Measurements from ENCODE around the gene NRXN3.

Gene NRXN3

DNA sequence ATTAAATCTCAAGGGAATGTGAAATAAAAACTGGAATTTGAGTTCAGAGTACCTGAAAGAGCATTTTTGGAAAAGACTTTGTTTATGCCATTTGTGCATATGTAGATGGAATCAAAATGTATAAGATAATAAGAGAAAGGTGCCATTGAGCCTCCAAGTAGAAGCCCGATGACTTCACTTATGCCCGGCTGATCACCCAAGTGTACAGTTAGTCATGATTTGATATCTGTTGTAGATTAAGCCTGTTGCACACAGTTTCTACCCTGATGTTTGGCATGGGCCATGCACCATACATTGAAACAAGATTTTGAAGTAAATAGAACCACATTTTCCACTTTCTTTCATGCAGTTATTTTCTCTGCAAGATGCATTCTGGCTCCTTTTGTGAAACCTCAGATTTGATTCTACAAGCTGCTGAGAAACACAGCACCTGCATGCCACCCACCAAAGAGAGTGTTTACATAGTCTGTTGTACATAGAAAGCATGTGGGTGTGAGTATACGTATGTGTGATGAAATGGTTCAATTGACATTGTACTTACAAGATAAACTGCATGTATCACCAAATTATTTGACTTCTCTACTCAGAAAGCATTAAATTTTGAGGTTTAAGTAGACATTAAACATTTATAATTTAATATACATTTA is 1268.6 kb downstream of the NRXN3 start:
- Histone ChIP-seq H3K4me3 (ENCODE audit: insufficient read depth, low read depth, low read length, poor library complexity, severe bottlenecking) (no peak overlapping the region), H3K27me3 (replicated peaks; ENCODE audit: control insufficient read depth, insufficient read depth, low read length, poor library complexity, severe bottlenecking) (no peaks in the 10 kb centered on the region), H3K4me1 (ENCODE audit: control insufficient read depth, insufficient read depth, low read length, poor library complexity, severe bottlenecking) (no peaks in the 10 kb centered on the region), H3K36me3 (ENCODE audit: control insufficient read depth, insufficient read depth, low read length) (no peaks in the 10 kb centered on the region), H3K27ac (ENCODE audit: insufficient read depth, low read length, poor library complexity, severe bottlenecking) (no peak overlapping the region), H3K9me3 (ENCODE audit: control insufficient read depth, low read length) (no peaks in the 10 kb centered on the region)
- no peak for DNase-seq

DNA sequence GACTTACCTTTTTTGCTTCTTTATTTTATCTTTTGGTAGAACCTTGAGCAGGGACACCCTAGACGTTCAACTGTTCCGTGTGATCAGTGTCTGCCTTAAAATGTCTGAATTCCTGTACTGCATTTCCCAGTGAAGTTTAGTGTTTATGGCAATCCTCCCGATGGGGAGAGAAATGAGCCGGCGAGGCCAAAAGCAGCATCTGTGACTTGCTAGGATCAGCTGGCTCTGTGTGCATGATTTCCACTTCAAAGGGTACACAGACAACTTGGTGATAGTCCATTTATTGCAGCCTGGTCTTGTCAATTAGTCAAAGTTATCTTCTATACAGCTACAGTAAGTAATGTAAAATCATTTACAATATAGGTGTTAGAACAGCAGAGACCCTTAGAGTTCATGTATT is 1272.6 kb downstream of the NRXN3 start:
- no peaks in the 10 kb centered on the region for H3K36me3 ChIP-seq (ENCODE audit: control insufficient read depth, insufficient read depth, low read length)
- DNase-seq, result no peak
- H3K27me3 ChIP-seq (replicated peaks; ENCODE audit: control insufficient read depth, insufficient read depth, low read length, poor library complexity, severe bottlenecking), result no peaks in the 10 kb centered on the region
- H3K9me3 ChIP-seq (ENCODE audit: control insufficient read depth, low read length), result no peaks in the 10 kb centered on the region
- no peaks in the 10 kb centered on the region for H3K4me1 ChIP-seq (ENCODE audit: control insufficient read depth, insufficient read depth, low read length, poor library complexity, severe bottlenecking)
- no peak overlapping the region for H3K27ac ChIP-seq (ENCODE audit: insufficient read depth, low read length, poor library complexity, severe bottlenecking)
- H3K4me3 ChIP-seq (ENCODE audit: insufficient read depth, low read depth, low read length, poor library complexity, severe bottlenecking), result no peak overlapping the region

DNA sequence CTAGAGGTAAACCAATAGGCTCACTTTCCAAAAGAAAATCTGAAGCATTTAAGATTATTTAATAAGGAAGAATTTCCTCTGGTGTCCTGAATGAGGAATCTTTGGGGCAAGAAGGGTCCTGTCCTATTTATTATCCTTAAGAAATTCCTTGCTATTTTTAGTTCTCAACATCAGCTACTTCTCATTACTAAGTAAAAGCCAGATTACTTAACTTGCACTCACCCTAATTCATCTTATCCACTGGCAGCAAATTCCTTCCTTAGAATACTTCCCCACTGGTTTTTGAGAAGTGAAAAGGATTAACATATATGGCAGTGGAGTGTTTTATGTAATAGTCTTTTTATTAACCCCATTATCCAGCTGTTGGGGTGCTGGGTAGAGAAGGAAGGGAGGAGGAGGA is 1273.4 kb downstream of the NRXN3 start:
- Histone ChIP-seq H3K9me3 (ENCODE audit: control insufficient read depth, low read length) (no peaks in the 10 kb centered on the region), H3K4me1 (ENCODE audit: control insufficient read depth, insufficient read depth, low read length, poor library complexity, severe bottlenecking) (no peaks in the 10 kb centered on the region), H3K27ac (ENCODE audit: insufficient read depth, low read length, poor library complexity, severe bottlenecking) (no peak overlapping the region), H3K4me3 (ENCODE audit: insufficient read depth, low read depth, low read length, poor library complexity, severe bottlenecking) (no peak overlapping the region), H3K36me3 (ENCODE audit: control insufficient read depth, insufficient read depth, low read length) (no peaks in the 10 kb centered on the region), H3K27me3 (replicated peaks; ENCODE audit: control insufficient read depth, insufficient read depth, low read length, poor library complexity, severe bottlenecking) (no peaks in the 10 kb centered on the region)
- DNase-seq, result no peak

DNA sequence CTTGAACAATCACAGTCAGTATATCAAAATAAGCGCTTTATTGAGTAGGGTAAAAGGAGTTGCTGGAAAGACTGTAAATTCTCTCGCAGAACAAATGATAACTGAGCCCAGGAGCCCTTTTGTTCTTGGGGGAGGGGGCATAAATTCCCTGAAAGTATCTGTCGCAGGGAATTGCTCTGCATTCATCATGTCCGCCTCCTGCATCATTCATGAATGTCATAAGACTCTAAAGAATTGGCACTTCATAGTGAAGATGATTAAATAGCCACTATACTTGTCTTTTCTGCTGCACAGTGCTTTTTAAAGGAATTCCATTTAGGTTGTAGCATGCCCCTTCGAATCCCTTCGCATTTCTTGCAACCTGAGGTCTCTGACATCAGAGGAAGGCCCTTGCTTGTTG is 1278.8 kb downstream of the NRXN3 start:
- Histone ChIP-seq H3K27ac (ENCODE audit: insufficient read depth, low read length, poor library complexity, severe bottlenecking) (no peak overlapping the region), H3K4me1 (ENCODE audit: control insufficient read depth, insufficient read depth, low read length, poor library complexity, severe bottlenecking) (no peaks in the 10 kb centered on the region), H3K4me3 (ENCODE audit: insufficient read depth, low read depth, low read length, poor library complexity, severe bottlenecking) (no peak overlapping the region), H3K27me3 (replicated peaks; ENCODE audit: control insufficient read depth, insufficient read depth, low read length, poor library complexity, severe bottlenecking) (no peaks in the 10 kb centered on the region), H3K9me3 (ENCODE audit: control insufficient read depth, low read length) (no peaks in the 10 kb centered on the region), H3K36me3 (ENCODE audit: control insufficient read depth, insufficient read depth, low read length) (no peaks in the 10 kb centered on the region)
- no peak for DNase-seq

DNA sequence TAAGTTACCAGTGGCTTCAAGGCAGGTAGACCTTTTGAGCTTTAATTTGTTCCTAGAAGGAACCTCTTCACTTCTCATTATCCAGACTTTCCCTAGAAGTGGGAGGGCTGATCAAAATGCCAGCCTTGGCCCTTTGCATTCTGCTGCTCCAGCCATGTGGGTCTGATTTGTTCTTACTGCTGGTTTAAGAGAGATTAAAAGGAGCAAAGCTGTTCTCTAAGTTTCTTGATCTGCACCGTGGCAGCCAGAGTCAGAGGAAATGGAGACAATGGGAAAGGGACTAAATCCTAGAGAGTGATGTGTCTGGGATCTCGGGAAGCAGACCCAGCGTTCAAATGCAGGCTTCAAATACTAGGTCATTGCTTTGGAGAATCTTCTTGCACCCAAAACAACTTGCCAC is 1281.4 kb downstream of the NRXN3 start:
- Histone ChIP-seq H3K36me3 (ENCODE audit: control insufficient read depth, insufficient read depth, low read length) (no peaks in the 10 kb centered on the region), H3K27ac (ENCODE audit: insufficient read depth, low read length, poor library complexity, severe bottlenecking) (no peak overlapping the region), H3K27me3 (replicated peaks; ENCODE audit: control insufficient read depth, insufficient read depth, low read length, poor library complexity, severe bottlenecking) (no peaks in the 10 kb centered on the region), H3K9me3 (ENCODE audit: control insufficient read depth, low read length) (no peaks in the 10 kb centered on the region), H3K4me3 (ENCODE audit: insufficient read depth, low read depth, low read length, poor library complexity, severe bottlenecking) (no peak overlapping the region), H3K4me1 (ENCODE audit: control insufficient read depth, insufficient read depth, low read length, poor library complexity, severe bottlenecking) (no peaks in the 10 kb centered on the region)
- no peak for DNase-seq

DNA sequence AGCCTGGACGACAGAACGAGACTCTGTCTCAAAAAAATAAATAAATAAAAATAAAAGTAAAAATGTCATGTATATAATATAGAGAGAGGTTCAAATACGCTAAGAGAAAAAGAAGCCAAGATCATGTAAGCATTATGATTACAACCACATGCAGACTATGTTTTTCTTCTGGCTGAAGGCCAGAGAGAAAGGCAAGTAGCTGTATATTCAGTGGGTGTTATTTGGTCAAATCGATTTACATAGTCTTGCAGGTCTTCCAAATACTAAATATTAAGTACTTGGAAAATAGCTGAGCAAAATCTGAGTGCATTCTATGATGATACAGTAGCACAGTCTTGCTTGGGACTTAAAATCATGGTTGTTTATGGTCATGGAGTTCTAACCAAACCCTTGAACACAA is 1283.1 kb downstream of the NRXN3 start:
- Histone ChIP-seq H3K9me3 (ENCODE audit: control insufficient read depth, low read length) (no peaks in the 10 kb centered on the region), H3K4me1 (ENCODE audit: control insufficient read depth, insufficient read depth, low read length, poor library complexity, severe bottlenecking) (no peaks in the 10 kb centered on the region), H3K27ac (ENCODE audit: insufficient read depth, low read length, poor library complexity, severe bottlenecking) (no peak overlapping the region), H3K4me3 (ENCODE audit: insufficient read depth, low read depth, low read length, poor library complexity, severe bottlenecking) (no peak overlapping the region), H3K27me3 (replicated peaks; ENCODE audit: control insufficient read depth, insufficient read depth, low read length, poor library complexity, severe bottlenecking) (no peaks in the 10 kb centered on the region), H3K36me3 (ENCODE audit: control insufficient read depth, insufficient read depth, low read length) (no peaks in the 10 kb centered on the region)
- DNase-seq, result no peak

DNA sequence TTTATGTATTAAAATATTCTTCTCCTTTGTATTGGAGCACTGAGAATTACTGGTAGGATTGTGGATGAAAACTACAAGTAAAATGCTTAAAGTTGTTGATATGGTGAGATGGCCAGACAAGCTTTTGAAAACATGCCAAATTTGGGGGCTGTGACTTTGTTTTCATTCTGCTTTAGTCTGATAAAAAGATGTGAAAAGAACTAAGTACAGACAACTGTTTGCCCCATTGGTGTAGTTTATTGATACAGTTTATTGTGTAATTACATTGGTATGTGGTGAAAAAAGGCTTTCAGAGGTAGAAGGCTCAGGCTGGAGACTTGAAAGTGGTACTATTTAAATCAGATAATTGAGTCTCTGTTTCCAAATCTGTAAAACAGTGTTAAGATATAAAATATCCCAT is 1294.3 kb downstream of the NRXN3 start:
- no peaks in the 10 kb centered on the region for H3K4me1 ChIP-seq (ENCODE audit: control insufficient read depth, insufficient read depth, low read length, poor library complexity, severe bottlenecking)
- H3K4me3 ChIP-seq (ENCODE audit: insufficient read depth, low read depth, low read length, poor library complexity, severe bottlenecking), result no peak overlapping the region
- no peaks in the 10 kb centered on the region for H3K36me3 ChIP-seq (ENCODE audit: control insufficient read depth, insufficient read depth, low read length)
- DNase-seq, result no peak
- H3K9me3 ChIP-seq (ENCODE audit: control insufficient read depth, low read length), result no peaks in the 10 kb centered on the region
- H3K27me3 ChIP-seq (replicated peaks; ENCODE audit: control insufficient read depth, insufficient read depth, low read length, poor library complexity, severe bottlenecking), result no peaks in the 10 kb centered on the region
- H3K27ac ChIP-seq (ENCODE audit: insufficient read depth, low read length, poor library complexity, severe bottlenecking), result no peak overlapping the region

DNA sequence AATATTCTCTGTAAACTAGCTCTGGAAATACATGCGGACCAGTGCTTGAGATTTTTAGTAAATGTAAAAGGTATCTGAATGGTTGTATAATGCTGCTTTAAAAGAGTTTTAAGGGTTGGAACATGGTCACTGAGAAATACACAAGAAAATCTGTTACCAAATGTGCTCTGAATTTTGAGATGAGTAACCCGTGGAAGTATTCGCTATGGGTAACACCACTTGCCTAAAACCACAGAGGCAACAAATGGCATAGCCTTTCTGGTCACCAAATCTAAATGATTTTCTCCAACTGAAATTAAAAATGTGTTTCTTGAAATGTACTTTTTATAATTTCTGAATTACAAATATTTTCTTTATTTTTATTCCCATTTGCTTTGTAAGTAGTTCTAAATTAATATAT is 1295.5 kb downstream of the NRXN3 start:
- Histone ChIP-seq H3K9me3 (ENCODE audit: control insufficient read depth, low read length) (no peaks in the 10 kb centered on the region), H3K4me1 (ENCODE audit: control insufficient read depth, insufficient read depth, low read length, poor library complexity, severe bottlenecking) (no peaks in the 10 kb centered on the region), H3K4me3 (ENCODE audit: insufficient read depth, low read depth, low read length, poor library complexity, severe bottlenecking) (no peak overlapping the region), H3K27ac (ENCODE audit: insufficient read depth, low read length, poor library complexity, severe bottlenecking) (no peak overlapping the region), H3K27me3 (replicated peaks; ENCODE audit: control insufficient read depth, insufficient read depth, low read length, poor library complexity, severe bottlenecking) (no peaks in the 10 kb centered on the region), H3K36me3 (ENCODE audit: control insufficient read depth, insufficient read depth, low read length) (no peaks in the 10 kb centered on the region)
- DNase-seq, result no peak

DNA sequence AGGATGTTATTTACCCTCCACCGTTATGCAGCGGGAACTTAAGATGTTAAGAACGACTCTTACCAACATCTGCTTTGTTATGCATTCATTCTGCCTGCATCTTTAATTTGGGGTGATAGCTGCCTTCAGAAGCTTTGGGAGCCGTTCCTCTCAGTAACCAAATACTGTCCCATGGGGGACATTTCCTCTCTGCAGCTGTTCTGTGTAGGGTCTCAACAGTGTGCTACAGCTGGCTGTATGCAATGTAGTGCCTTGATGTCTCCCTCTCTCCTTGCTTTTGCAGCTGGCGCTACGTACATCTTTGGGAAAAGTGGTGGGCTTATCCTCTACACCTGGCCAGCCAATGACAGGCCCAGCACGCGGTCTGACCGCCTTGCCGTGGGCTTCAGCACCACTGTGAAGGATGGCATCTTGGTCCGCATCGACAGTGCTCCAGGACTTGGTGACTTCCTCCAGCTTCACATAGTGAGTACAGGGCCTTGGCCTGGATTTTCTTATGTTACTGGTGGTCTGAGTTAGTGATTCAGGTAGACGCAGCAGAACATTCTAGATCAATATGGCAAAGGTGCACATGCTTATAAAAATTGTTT is 1296.9 kb downstream of the NRXN3 start:
- Histone ChIP-seq H3K4me3 (ENCODE audit: insufficient read depth, low read depth, low read length, poor library complexity, severe bottlenecking) (no peak overlapping the region), H3K9me3 (ENCODE audit: control insufficient read depth, low read length) (no peaks in the 10 kb centered on the region), H3K27ac (ENCODE audit: insufficient read depth, low read length, poor library complexity, severe bottlenecking) (no peak overlapping the region), H3K27me3 (replicated peaks; ENCODE audit: control insufficient read depth, insufficient read depth, low read length, poor library complexity, severe bottlenecking) (no peaks in the 10 kb centered on the region), H3K4me1 (ENCODE audit: control insufficient read depth, insufficient read depth, low read length, poor library complexity, severe bottlenecking) (no peaks in the 10 kb centered on the region), H3K36me3 (ENCODE audit: control insufficient read depth, insufficient read depth, low read length) (no peaks in the 10 kb centered on the region)
- DNase-seq, result no peak

DNA sequence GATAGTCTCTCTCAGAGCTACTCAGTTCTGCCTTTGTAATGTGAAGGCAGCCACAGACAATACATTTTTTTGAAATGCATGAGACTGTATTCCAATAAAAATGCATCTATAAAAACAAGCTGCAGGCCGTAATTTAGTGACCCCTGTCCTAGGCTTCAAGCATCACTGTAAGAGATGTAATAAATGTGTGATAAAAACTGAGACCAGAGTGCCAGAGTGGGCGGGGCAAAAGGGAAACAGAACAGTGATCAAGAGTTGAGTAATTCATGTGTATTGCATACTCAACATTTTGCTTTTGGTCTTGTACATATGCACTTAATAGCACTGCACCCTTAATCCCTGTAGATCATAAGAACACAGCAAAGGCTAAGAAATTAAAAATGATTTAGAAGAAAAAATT is 1297.7 kb downstream of the NRXN3 start:
- H3K4me1 ChIP-seq (ENCODE audit: control insufficient read depth, insufficient read depth, low read length, poor library complexity, severe bottlenecking), result no peaks in the 10 kb centered on the region
- H3K27ac ChIP-seq (ENCODE audit: insufficient read depth, low read length, poor library complexity, severe bottlenecking), result no peak overlapping the region
- no peaks in the 10 kb centered on the region for H3K27me3 ChIP-seq (replicated peaks; ENCODE audit: control insufficient read depth, insufficient read depth, low read length, poor library complexity, severe bottlenecking)
- no peak for DNase-seq
- no peaks in the 10 kb centered on the region for H3K9me3 ChIP-seq (ENCODE audit: control insufficient read depth, low read length)
- no peak overlapping the region for H3K4me3 ChIP-seq (ENCODE audit: insufficient read depth, low read depth, low read length, poor library complexity, severe bottlenecking)
- no peaks in the 10 kb centered on the region for H3K36me3 ChIP-seq (ENCODE audit: control insufficient read depth, insufficient read depth, low read length)

All from effector memory CD4-positive, alpha-beta T cell (primary cell).